ENCODE measurements around the gene FOXO3. TPM values are rescaled to one million over a fixed set of nuclear protein-coding genes. Genes with fewer than 3 reads are reported as not detected.

Gene FOXO3
- polyA plus RNA-seq, 1 of the 3 experiments (the other 2 are of a cell fraction), result 8.1 TPM

GRCh38 chr6:108687921-108688320, 127.2 kb downstream of the FOXO3 start:
- H4K20me1 ChIP-seq (ENCODE audit: insufficient read depth), result peaks cover 8% of the 10 kb centered on the region; the same call in 1 of the 2 replicates
- H3K27ac ChIP-seq (ENCODE audit: low read depth in 2 of 2, low read length in 1 of 2), result no peak overlapping the region
- H2AFZ ChIP-seq (ENCODE audit: low read depth), result no peak overlapping the region
- peaks cover 6 to 28% of the 10 kb centered on the region in 2 experiments; a peak in 3 of 4 replicates for H3K4me1 ChIP-seq (ENCODE audit: control insufficient read depth in 1 of 2, insufficient read depth in 2 of 2, low read depth in 1 of 2, low read length in 1 of 2)
- 96% methylated on average over 1 of the region's 1 CpG for WGBS (ENCODE audit: low lambda C conversion rate)
- no peaks in the 10 kb centered on the region for H3K9me3 ChIP-seq
- TF ChIP-seq EP300 (IDR thresholded peaks at IDR 0.05; ENCODE audit: borderline replicate concordance in 1 of 2, low read depth in 1 of 2, low read length in 1 of 2) (no peak), MEF2A (IDR thresholded peaks at IDR 0.05; ENCODE audit: borderline replicate concordance, low read depth) (no peak), FOXM1 (IDR thresholded peaks at IDR 0.05; ENCODE audit: low read depth) (no peak), TCF12 (IDR thresholded peaks at IDR 0.05) (no peak), NRF1 (IDR thresholded peaks at IDR 0.05; ENCODE audit: low read depth, low read length) (no peak), CHD2 (IDR thresholded peaks at IDR 0.05; ENCODE audit: low read length, partially characterized antibody) (no peak), IRF3 (IDR thresholded peaks at IDR 0.05; ENCODE audit: low read depth, low read length) (no peak), YY1 (IDR thresholded peaks at IDR 0.05; ENCODE audit: low read depth) (no peak), TEAD4 (IDR thresholded peaks at IDR 0.05; ENCODE audit: borderline replicate concordance, insufficient read depth) (no peak), GABPA (IDR thresholded peaks at IDR 0.05; ENCODE audit: low read depth) (no peak), REST (IDR thresholded peaks at IDR 0.05; ENCODE audit: low read depth, low read length) (no peak), SIN3A (IDR thresholded peaks at IDR 0.05; ENCODE audit: borderline replicate concordance, low read depth, low read length) (no peak), SMC3 (IDR thresholded peaks at IDR 0.05; ENCODE audit: low read depth, low read length) (no peak), EZH2phosphoT487 (IDR thresholded peaks at IDR 0.05; ENCODE audit: borderline replicate concordance, low read depth) (no peak), RXRA (IDR thresholded peaks at IDR 0.05; ENCODE audit: borderline replicate concordance, low read depth) (no peak), JUND (IDR thresholded peaks at IDR 0.05) (no peak)
- TF ChIP-seq, protein P1, sequence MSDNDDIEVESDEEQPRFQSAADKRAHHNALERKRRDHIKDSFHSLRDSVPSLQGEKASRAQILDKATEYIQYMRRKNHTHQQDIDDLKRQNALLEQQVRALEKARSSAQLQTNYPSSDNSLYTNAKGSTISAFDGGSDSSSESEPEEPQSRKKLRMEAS (IDR thresholded peaks at IDR 0.05; ENCODE audit: low read depth), result no peak
- TF ChIP-seq, protein P2, sequence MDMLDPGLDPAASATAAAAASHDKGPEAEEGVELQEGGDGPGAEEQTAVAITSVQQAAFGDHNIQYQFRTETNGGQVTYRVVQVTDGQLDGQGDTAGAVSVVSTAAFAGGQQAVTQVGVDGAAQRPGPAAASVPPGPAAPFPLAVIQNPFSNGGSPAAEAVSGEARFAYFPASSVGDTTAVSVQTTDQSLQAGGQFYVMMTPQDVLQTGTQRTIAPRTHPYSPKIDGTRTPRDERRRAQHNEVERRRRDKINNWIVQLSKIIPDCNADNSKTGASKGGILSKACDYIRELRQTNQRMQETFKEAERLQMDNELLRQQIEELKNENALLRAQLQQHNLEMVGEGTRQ (IDR thresholded peaks at IDR 0.05; ENCODE audit: borderline replicate concordance, low read depth, low read length), result no peak
- TF ChIP-seq, protein P3, sequence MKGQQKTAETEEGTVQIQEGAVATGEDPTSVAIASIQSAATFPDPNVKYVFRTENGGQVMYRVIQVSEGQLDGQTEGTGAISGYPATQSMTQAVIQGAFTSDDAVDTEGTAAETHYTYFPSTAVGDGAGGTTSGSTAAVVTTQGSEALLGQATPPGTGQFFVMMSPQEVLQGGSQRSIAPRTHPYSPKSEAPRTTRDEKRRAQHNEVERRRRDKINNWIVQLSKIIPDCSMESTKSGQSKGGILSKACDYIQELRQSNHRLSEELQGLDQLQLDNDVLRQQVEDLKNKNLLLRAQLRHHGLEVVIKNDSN (IDR thresholded peaks at IDR 0.05; ENCODE audit: borderline replicate concordance, low read depth), result no peak
- no peak overlapping the region for H3K4me3 ChIP-seq (ENCODE audit: low read depth in 2 of 2, low read length in 1 of 2)
- H3K27me3 ChIP-seq (ENCODE audit: insufficient read depth), result no peaks in the 10 kb centered on the region
- H3F3A ChIP-seq (replicated peaks; ENCODE audit: insufficient read depth), result no peaks in the 10 kb centered on the region
- no peak overlapping the region for H3K9ac ChIP-seq
- ChIA-PET CTCF (no interaction called here), POLR2A (no interaction called here)
- no peak for DNase-seq
- peaks cover 8 to 15% of the 10 kb centered on the region in 2 experiments for H3K36me3 ChIP-seq (replicated peaks in 1 of 2; ENCODE audit: control insufficient read depth in 1 of 2, insufficient read depth in 2 of 2, low read length in 1 of 2)
- H3K9me2 ChIP-seq, result no peaks in the 10 kb centered on the region
- no peak overlapping the region for H3K4me2 ChIP-seq
- H3K79me2 ChIP-seq (ENCODE audit: insufficient read depth), result no peaks in the 10 kb centered on the region

Data from SK-N-SH (cell line).